ENCODE measurements around the gene DNPH1. TPM values are rescaled to one million over a fixed set of nuclear protein-coding genes. Genes with fewer than 3 reads are reported as not detected.

The DNPH1 gene
- total and polyA plus RNA-seq, 3 donors from 2014 or later: 19.3 to 21.8 (median 21.8) TPM

DNA sequence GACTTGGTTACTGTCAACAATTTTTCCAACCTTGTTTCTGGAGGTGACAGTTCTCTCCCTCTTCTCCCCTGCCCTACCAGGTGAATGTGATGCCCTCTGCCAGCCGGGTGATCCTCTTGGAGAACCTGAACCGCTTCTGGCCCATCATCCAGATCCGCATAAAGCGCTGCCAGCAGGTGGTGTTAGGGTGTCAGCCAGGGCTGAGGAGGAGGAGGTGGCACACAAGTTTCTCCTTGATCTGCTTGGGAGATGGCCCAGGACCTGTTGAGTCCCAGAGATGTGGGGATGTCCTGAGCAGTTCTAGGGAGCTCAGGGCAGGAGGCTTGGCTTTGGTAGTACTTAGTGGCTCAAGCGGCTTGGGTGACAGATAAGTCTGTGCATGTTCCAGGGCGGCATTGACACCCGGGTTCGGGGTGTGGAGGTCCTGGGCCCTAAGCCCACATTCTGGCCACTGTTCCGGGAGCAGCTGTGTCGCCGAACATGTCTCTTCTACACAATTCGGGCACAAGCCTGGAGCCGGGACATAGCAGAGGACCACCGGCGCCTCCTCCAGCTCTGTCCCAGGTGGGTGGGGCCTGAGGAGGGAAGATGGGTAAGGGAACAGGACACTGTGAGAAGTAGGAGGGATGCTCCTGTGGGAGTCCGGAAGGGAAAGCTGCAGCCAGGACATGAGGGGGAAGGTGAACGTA, 26.1 kb downstream of the DNPH1 start:
- Histone ChIP-seq H3K4me1 (no peaks in the 10 kb centered on the region), H3K36me3 (ENCODE audit: low read depth, missing control alignments) (peaks cover 3% of the 10 kb centered on the region), H3K4me3 (no peak overlapping the region), H3K9me3 (no peaks in the 10 kb centered on the region), H3K27me3 (no peaks in the 10 kb centered on the region), H3K27ac (no peak overlapping the region)
- no peak for DNase-seq
- 91 to 97% methylated on average over 15 to 17 of the region's 17 CpGs for WGBS, 2 donors
- intact Hi-C loops (cut with DNase I; ENCODE audit: low total_unique reads): no loop called here
- TF ChIP-seq POLR2A (IDR thresholded peaks at IDR 0.05): no peak
- TF ChIP-seq, protein P1, sequence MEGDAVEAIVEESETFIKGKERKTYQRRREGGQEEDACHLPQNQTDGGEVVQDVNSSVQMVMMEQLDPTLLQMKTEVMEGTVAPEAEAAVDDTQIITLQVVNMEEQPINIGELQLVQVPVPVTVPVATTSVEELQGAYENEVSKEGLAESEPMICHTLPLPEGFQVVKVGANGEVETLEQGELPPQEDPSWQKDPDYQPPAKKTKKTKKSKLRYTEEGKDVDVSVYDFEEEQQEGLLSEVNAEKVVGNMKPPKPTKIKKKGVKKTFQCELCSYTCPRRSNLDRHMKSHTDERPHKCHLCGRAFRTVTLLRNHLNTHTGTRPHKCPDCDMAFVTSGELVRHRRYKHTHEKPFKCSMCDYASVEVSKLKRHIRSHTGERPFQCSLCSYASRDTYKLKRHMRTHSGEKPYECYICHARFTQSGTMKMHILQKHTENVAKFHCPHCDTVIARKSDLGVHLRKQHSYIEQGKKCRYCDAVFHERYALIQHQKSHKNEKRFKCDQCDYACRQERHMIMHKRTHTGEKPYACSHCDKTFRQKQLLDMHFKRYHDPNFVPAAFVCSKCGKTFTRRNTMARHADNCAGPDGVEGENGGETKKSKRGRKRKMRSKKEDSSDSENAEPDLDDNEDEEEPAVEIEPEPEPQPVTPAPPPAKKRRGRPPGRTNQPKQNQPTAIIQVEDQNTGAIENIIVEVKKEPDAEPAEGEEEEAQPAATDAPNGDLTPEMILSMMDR (IDR thresholded peaks at IDR 0.05): no peak

DNA sequence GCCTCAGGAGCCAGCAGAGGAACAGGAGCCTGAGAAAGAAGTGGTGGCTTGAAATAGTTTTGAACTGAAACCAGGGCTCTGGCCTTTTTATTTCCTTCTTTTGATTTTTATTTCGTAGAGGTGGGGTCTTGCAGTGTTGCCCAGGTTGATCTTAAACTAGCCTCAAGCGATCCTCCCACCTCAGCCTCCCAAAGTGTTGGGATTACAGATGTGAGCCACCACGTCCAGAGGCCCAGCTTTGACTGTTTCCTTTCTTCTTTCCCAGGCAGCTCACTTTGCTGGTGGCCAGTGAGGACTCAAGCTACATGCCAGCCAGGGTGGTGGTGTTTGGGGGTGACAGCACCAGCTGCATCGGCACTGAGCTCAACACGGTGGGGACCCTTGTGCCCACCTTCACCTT, 26.8 kb downstream of the DNPH1 start:
- no peaks in the 10 kb centered on the region for H3K4me1 ChIP-seq
- H3K9me3 ChIP-seq: no peaks in the 10 kb centered on the region
- no peaks in the 10 kb centered on the region for H3K27me3 ChIP-seq
- no peak overlapping the region for H3K4me3 ChIP-seq
- intact Hi-C loops (cut with DNase I; ENCODE audit: low total_unique reads): no loop called here
- 77 to 90% methylated on average over 5 of the region's 5 CpGs for WGBS, 2 donors
- no peak for DNase-seq
- no peak for TF ChIP-seq POLR2A (IDR thresholded peaks at IDR 0.05)
- TF ChIP-seq, protein P1 (IDR thresholded peaks at IDR 0.05): no peak
- peaks cover 3% of the 10 kb centered on the region for H3K36me3 ChIP-seq (ENCODE audit: low read depth, missing control alignments)
- H3K27ac ChIP-seq: no peak overlapping the region

DNA sequence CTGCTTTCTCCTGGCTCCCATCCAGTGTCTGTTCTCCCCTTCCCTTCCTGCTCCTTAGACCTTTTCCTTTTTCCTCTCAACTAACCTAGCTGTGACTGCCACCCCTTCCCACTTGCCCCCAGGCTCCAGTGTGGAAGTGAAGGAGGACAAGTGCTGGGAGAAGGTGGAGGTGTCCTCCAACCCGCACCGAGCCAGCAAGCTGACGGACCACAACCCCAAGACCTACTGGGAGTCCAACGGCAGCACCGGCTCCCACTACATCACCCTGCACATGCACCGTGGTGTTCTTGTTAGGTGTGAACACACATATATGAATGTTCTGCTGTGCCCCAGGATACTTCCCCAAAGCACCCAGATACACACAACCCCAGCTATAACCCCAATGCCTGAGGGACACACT, 28.7 kb downstream of the DNPH1 start:
- WGBS, 2 donors: 83 to 85% methylated on average over 6 of the region's 6 CpGs

DNA sequence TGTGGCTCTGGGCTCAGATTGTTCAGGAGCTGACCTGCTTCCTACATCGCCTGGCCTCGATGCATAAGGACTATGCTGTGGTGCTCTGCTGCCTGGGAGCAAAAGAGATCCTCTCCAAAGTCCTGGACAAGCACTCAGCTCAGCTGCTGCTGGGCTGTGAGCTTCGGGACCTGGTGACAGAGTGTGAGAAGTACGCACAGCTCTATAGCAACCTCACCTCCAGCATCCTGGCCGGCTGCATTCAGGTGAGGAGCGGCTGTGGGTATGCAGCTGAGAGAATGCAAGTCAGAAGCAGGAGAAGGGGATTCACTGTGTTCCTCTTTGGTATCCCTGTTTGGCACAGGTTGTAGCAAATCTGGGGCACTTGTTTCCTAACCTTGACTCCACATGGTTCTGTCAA, 29.4 kb downstream of the DNPH1 start:
- no peak overlapping the region for H3K27ac ChIP-seq
- H3K4me1 ChIP-seq: no peaks in the 10 kb centered on the region
- TF ChIP-seq POLR2A (IDR thresholded peaks at IDR 0.05): no peak
- TF ChIP-seq, protein P1 (IDR thresholded peaks at IDR 0.05): no peak
- peaks cover 3% of the 10 kb centered on the region for H3K36me3 ChIP-seq (ENCODE audit: low read depth, missing control alignments)
- no peak for DNase-seq
- H3K9me3 ChIP-seq: no peaks in the 10 kb centered on the region
- no peaks in the 10 kb centered on the region for H3K27me3 ChIP-seq
- H3K4me3 ChIP-seq: no peak overlapping the region
- WGBS, 2 donors: 88 to 90% methylated on average over 6 of the region's 6 CpGs
- intact Hi-C loops (cut with DNase I; ENCODE audit: low total_unique reads): no loop called here

More for the DNA sequence above, 28.7 kb downstream of the DNPH1 start:
- Histone ChIP-seq H3K4me3 (no peak overlapping the region), H3K27me3 (no peaks in the 10 kb centered on the region), H3K9me3 (no peaks in the 10 kb centered on the region), H3K27ac (no peak overlapping the region), H3K36me3 (ENCODE audit: low read depth, missing control alignments) (peaks cover 3% of the 10 kb centered on the region), H3K4me1 (no peaks in the 10 kb centered on the region)
- TF ChIP-seq POLR2A (IDR thresholded peaks at IDR 0.05): no peak
- TF ChIP-seq, protein P1 (IDR thresholded peaks at IDR 0.05): no peak
- intact Hi-C loops (cut with DNase I; ENCODE audit: low total_unique reads): no loop called here
- DNase-seq: no peak

DNA sequence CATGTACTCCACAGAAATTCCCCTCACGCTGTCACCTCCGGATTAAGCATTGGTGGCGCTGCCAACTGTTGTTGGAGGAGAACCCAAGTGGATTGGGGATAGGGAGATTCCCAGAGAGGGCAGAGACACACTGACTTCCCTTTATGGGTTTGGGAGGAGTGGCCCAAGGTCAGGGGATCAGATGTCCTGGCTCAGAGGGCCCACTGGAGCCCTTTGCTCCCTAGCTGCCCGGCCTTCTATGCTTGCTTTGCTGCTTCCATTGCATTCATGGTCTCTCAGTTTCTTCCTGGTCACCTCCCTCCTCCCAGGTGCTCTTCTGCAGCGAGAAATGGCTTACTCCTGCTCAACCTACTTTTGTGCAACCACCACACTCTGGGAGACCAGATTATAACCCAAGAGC, 32.9 kb downstream of the DNPH1 start:
- intact Hi-C loops (cut with DNase I; ENCODE audit: low total_unique reads): no loop called here
- TF ChIP-seq POLR2A (IDR thresholded peaks at IDR 0.05): no peak
- TF ChIP-seq, protein P1 (IDR thresholded peaks at IDR 0.05): no peak
- Histone ChIP-seq H3K4me1 (no peaks in the 10 kb centered on the region), H3K9me3 (no peaks in the 10 kb centered on the region), H3K27ac (no peak overlapping the region), H3K4me3 (no peak overlapping the region), H3K27me3 (no peaks in the 10 kb centered on the region), H3K36me3 (ENCODE audit: low read depth, missing control alignments) (peaks cover 3% of the 10 kb centered on the region)
- no peak for DNase-seq
- 85 to 93% methylated on average over 5 of the region's 5 CpGs for WGBS, 2 donors
